OCI-LY1 (cell line): ENCODE results near the gene IGFALS.

ENCODE experiments used
- EZH2 ChIP-seq: fragments of 200-600 bp; sonication (generic), shearing (Covaris generic); IDR thresholded peaks from 2 replicates; pipeline ENCODE4 v1.8.0; 2017; ENCODE audit warnings: borderline replicate concordance, mixed run types, mild to moderate bottlenecking, antibody characterized with exemption, low read length, moderate library complexity, mixed read lengths
- TF ChIP-seq, protein P1 (sequence below): fragments of 200-600 bp; sonication (generic), shearing (Covaris generic); IDR thresholded peaks from 2 replicates; pipeline ENCODE4 v1.5.1; 2017; ENCODE audit warnings: mild to moderate bottlenecking, antibody characterized with exemption, low read length, moderate library complexity, mixed read lengths

DNA sequence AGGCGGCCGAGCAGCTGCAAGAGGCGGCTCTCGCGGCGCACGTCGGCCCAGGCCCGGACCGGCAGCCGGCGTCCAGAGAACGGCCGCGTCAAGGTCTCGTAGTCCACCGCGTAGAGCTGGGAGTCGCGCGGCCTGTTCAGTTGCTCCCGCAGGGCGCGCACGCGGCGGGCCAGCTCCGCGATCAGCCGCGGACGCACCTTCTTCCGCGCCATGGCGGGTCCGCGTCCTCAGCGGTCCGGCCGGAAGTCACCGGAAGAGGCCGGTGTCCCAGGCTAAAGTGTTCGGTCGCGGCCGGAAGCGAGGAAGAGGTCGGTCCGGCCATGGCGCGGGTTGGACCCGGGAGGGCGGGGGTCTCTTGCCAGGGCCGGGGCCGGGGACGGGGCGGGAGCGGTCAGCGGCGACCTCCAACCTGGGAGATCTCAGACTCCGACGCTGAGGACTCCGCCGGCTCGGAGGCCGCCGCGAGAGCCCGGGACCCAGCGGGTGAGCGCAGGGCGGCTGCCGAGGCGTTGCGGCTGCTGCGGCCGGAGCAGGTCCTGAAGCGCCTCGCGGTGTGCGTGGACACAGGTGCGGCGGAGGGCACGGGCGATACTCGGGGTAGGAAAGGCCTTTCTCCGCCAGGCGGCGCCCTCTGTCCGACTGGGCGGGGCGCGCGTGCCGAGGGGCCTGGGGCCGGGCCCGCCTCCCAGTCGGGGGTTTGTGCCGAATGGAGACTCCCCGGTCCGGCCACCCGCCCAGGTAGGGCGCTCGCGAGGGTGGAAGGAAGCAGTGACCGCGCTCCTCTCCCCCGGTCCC is 20.4 kb downstream of the IGFALS start, which contains the start of gene MRPS34:
- TF ChIP-seq EZH2, result no peak
- TF ChIP-seq, protein P1, sequence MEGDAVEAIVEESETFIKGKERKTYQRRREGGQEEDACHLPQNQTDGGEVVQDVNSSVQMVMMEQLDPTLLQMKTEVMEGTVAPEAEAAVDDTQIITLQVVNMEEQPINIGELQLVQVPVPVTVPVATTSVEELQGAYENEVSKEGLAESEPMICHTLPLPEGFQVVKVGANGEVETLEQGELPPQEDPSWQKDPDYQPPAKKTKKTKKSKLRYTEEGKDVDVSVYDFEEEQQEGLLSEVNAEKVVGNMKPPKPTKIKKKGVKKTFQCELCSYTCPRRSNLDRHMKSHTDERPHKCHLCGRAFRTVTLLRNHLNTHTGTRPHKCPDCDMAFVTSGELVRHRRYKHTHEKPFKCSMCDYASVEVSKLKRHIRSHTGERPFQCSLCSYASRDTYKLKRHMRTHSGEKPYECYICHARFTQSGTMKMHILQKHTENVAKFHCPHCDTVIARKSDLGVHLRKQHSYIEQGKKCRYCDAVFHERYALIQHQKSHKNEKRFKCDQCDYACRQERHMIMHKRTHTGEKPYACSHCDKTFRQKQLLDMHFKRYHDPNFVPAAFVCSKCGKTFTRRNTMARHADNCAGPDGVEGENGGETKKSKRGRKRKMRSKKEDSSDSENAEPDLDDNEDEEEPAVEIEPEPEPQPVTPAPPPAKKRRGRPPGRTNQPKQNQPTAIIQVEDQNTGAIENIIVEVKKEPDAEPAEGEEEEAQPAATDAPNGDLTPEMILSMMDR, result peak; percentile 83
